Effector memory CD4-positive, alpha-beta T cell (primary cell): ENCODE results near the gene MED9.
"Not testable (repeated sequence)": the region's sequence is repeated elsewhere in the genome, so short reads cannot be mapped to it uniquely, and the experiment has no call there.

ENCODE experiments used
- DNase-seq, 3 donors: peaks; one replicate each; pipeline ENCODE4 v3.0.0-alpha.2; 2020
- H3K27ac ChIP-seq: 2 replicates; pipeline ENCODE4 v1.7.0; 2013; ENCODE audit warnings: mild to moderate bottlenecking, low read length, moderate library complexity; ENCODE audit not compliant: insufficient read depth, poor library complexity, severe bottlenecking
- H3K27me3 ChIP-seq: replicated peaks from 2 replicates; pipeline ENCODE4 v1.7.0; 2013; ENCODE audit warnings: mild to moderate bottlenecking, low read length; ENCODE audit not compliant: insufficient read depth, control insufficient read depth, poor library complexity, severe bottlenecking
- H3K36me3 ChIP-seq: 2 replicates; pipeline ENCODE4 v1.7.0; 2013; ENCODE audit warnings: mild to moderate bottlenecking, low read length, moderate library complexity; ENCODE audit not compliant: control insufficient read depth, insufficient read depth
- H3K4me1 ChIP-seq: 2 replicates; pipeline ENCODE4 v1.7.0; 2013; ENCODE audit warnings: low read length, mild to moderate bottlenecking; ENCODE audit not compliant: control insufficient read depth, insufficient read depth, poor library complexity, severe bottlenecking
- H3K4me3 ChIP-seq: 2 replicates; pipeline ENCODE4 v1.7.0; 2013; ENCODE audit warnings: low read length, low read depth, mild to moderate bottlenecking; ENCODE audit not compliant: insufficient read depth, poor library complexity, severe bottlenecking
- H3K9me3 ChIP-seq: 2 replicates; pipeline ENCODE4 v1.7.0; 2013; ENCODE audit warnings: mild to moderate bottlenecking, low read length, moderate library complexity; ENCODE audit not compliant: control insufficient read depth

Gene MED9

GRCh38 chr17:17481860-17482259 is 5.1 kb downstream of the MED9 start:
- H3K27ac ChIP-seq: no peak overlapping the region

DNA sequence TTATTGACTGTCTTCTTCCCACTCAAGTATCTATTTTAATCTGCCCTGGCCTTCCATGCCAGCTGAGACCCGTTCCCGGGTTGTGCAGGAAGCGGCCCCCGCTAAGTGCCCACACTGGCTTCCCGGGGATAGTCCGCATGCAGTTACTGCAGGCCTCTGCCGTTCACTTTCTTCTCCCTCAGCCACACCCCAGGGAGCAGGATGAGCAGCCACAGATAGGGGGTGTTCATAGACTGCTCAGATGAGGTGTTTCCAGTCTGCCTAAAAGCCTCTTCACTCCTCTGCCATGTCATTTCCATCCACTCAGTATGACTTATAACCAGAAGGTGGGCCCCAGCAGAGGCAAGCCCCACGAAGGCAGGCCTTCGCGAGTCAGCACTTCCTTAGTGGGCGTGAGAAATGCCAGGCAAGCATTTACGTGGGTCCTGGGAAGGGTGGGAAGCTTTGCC is 7.7 kb downstream of the MED9 start:
- no peak overlapping the region for H3K4me3 ChIP-seq
- H3K36me3 ChIP-seq: peaks cover 11% of the 10 kb centered on the region
- no peaks in the 10 kb centered on the region for H3K9me3 ChIP-seq
- no peaks in the 10 kb centered on the region for H3K27me3 ChIP-seq
- no peak for DNase-seq
- no peak overlapping the region for H3K27ac ChIP-seq
- peaks cover 5% of the 10 kb centered on the region for H3K4me1 ChIP-seq

More at GRCh38 chr17:17481860-17482259, 5.1 kb downstream of the MED9 start:
- no peak overlapping the region for H3K4me3 ChIP-seq
- no peaks in the 10 kb centered on the region for H3K9me3 ChIP-seq
- H3K27me3 ChIP-seq: no peaks in the 10 kb centered on the region
- no peak for DNase-seq
- peaks cover 17% of the 10 kb centered on the region for H3K4me1 ChIP-seq
- H3K36me3 ChIP-seq: peaks cover 4% of the 10 kb centered on the region

DNA sequence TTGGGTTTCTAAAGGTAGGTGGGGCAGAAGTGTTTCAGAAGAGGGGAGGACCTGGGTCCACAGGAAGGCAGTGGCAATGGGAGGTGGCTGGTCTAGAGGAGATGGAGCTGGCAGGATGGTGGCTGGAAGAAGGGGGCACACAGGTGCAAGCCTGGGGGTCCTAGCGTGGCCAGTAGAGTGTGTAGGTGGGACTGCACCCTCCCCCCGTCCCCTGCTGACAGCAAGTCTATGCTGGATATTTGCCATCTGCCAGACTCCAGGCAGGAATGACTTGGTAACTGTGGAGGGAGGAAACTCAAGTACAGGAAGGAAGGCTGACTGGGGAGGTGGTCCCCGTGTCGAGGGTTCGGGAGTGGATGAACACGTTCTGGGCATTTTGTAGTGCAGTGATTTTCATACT is 8.6 kb downstream of the MED9 start:
- no peaks in the 10 kb centered on the region for H3K9me3 ChIP-seq
- no peak overlapping the region for H3K4me3 ChIP-seq
- no peak overlapping the region for H3K27ac ChIP-seq
- no peak for DNase-seq
- peaks cover 2% of the 10 kb centered on the region for H3K4me1 ChIP-seq
- no peaks in the 10 kb centered on the region for H3K27me3 ChIP-seq
- peaks cover 11% of the 10 kb centered on the region for H3K36me3 ChIP-seq

GRCh38 chr17:17486416-17486815 is 9.6 kb downstream of the MED9 start:
- H3K36me3 ChIP-seq: peaks cover 19% of the 10 kb centered on the region
- H3K4me1 ChIP-seq, H3K9me3 ChIP-seq, H3K27ac ChIP-seq, DNase-seq, H3K27me3 ChIP-seq, H3K4me3 ChIP-seq: not testable (repeated sequence)

GRCh38 chr17:17487998-17488397 is 11.2 kb downstream of the MED9 start:
- DNase-seq: no peak
- no peaks in the 10 kb centered on the region for H3K27me3 ChIP-seq
- H3K4me1 ChIP-seq: no peaks in the 10 kb centered on the region
- H3K4me3 ChIP-seq: no peak overlapping the region
- H3K9me3 ChIP-seq: no peaks in the 10 kb centered on the region
- H3K27ac ChIP-seq: no peak overlapping the region
- peaks cover 23% of the 10 kb centered on the region for H3K36me3 ChIP-seq

DNA sequence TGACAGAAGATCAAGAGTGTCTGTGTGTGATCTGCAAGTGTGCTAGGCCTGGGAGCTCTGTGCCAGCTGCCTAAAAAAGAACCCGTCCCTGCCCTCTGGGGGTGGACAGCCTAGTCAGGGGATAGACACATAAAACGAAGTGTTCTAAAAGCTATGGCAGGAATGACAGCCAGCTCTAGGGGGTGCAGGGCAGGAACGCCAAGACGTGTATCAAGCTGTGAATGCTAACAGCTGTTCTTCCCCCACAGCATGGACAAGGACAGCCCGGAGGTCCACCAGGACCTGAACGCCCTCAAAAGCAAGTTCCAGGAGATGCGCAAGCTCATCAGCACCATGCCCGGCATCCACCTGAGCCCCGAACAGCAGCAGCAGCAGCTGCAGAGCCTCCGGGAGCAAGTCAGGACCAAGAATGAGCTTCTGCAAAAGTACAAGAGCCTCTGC is 14.3 kb downstream of the MED9 start:
- Histone ChIP-seq H3K27me3 (no peaks in the 10 kb centered on the region), H3K4me3 (no peak overlapping the region), H3K9me3 (no peaks in the 10 kb centered on the region), H3K36me3 (peaks cover 23% of the 10 kb centered on the region), H3K27ac (no peak overlapping the region), H3K4me1 (peaks cover 10% of the 10 kb centered on the region)
- DNase-seq: no peak

- peaks cover 10% of the 10 kb centered on the region for H3K4me1 ChIP-seq
- no peak overlapping the region for H3K27ac ChIP-seq
- no peak overlapping the region for H3K4me3 ChIP-seq
- H3K9me3 ChIP-seq: no peaks in the 10 kb centered on the region
- H3K36me3 ChIP-seq: peaks cover 23% of the 10 kb centered on the region
- no peak for DNase-seq
- no peaks in the 10 kb centered on the region for H3K27me3 ChIP-seq
These were observed 14.8 kb downstream of the MED9 start for GRCh38 chr17:17491546-17491988.

DNA sequence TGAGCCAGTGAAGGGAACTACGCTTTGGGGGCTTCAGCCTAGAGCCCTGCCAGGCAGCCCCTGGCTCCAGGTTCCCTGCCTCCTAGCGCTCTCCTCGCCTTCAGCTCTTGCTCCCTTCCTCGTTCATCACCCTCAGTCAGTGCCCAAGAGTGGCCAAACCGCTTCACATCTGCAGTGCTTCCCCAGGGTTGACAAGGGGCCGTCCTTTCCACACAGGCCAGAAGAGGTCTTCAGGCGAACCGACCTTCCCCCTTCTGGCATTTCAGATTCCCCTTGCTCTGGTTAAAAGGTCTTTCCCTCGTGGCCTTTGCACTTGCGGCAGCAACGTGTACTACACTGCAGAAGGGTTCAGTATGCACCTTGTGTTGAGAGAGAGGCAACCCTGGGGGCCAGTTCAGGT is 15.3 kb downstream of the MED9 start:
- Histone ChIP-seq H3K27ac (no peak overlapping the region), H3K36me3 (peaks cover 23% of the 10 kb centered on the region), H3K4me1 (peaks cover 13% of the 10 kb centered on the region), H3K4me3 (no peak overlapping the region), H3K9me3 (no peaks in the 10 kb centered on the region), H3K27me3 (no peaks in the 10 kb centered on the region)
- no peak for DNase-seq

DNA sequence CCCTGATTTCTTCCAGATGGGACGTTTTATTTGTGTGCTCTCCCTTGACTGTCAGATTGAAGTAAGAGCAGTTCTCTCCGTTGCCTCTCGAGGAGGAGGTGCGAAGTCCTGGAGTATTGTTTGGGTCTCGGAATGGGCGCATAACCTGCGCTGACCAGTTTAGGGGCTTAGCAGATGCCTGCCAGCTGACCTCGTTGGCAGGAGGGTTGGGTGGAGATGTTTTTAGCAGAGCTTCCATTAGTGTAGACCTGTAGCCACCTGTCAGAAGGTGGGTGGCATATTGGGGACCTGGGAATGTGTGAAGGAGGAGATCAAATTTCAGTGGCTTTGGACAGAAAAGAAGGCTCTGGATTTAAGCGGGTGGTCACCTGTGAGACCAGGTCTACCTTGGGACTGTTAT is 15.8 kb downstream of the MED9 start:
- Histone ChIP-seq H3K4me1 (peaks cover 14% of the 10 kb centered on the region), H3K27ac (no peak overlapping the region), H3K27me3 (no peaks in the 10 kb centered on the region), H3K4me3 (no peak overlapping the region), H3K36me3 (peaks cover 23% of the 10 kb centered on the region), H3K9me3 (no peaks in the 10 kb centered on the region)
- DNase-seq: no peak

GRCh38 chr17:17493249-17493985 is 16.6 kb downstream of the MED9 start:
- H3K27me3 ChIP-seq: no peaks in the 10 kb centered on the region
- H3K4me3 ChIP-seq: no peak overlapping the region
- no peak for DNase-seq
- H3K9me3 ChIP-seq: no peaks in the 10 kb centered on the region
- peaks cover 14% of the 10 kb centered on the region for H3K4me1 ChIP-seq
- peaks cover 17% of the 10 kb centered on the region for H3K36me3 ChIP-seq
- H3K27ac ChIP-seq: no peak overlapping the region
